Kidney (tissue), 14 donors: ENCODE data around the gene WDR4. TPM values are rescaled to one million over a fixed set of nuclear protein-coding genes. Genes with fewer than 3 reads are reported as not detected.
"Not testable (repeated sequence)": the region's sequence is repeated elsewhere in the genome, so short reads cannot be mapped to it uniquely, and the experiment has no call there.

Experiments
- DNase-seq, 5 donors: peaks; one replicate each; pipeline ENCODE4 v3.0.0-alpha.2; 2013 to 2020
- FAIRE-seq: peaks from 2 replicates; lab custom pipeline; 2012; peaks lifted over from hg19 to GRCh38; lab: Jason Lieb, UNC
- H3K27ac ChIP-seq, 2 donors: one replicate each; pipeline ENCODE4 v1.7.0; 2013; ENCODE audit warnings: low read depth in 2 of 2, low read length in 2 of 2, inconsistent platforms in 1 of 2
- H3K27me3 ChIP-seq: one replicate; pipeline ENCODE4 v1.7.1; 2013; ENCODE audit warnings: low read length, inconsistent platforms; ENCODE audit not compliant: control insufficient read depth, insufficient read depth
- H3K36me3 ChIP-seq, 3 donors: one replicate each; pipeline versions ENCODE4 v1.7.0 to v1.7.1; 2013; ENCODE audit warnings: low read length in 3 of 3, control low read depth in 1 of 3, inconsistent platforms in 1 of 3; ENCODE audit not compliant: insufficient read depth in 3 of 3, control insufficient read depth in 2 of 3
- H3K4me1 ChIP-seq, 3 donors: one replicate each; pipeline versions ENCODE4 v1.7.0 to v1.7.1; 2013; ENCODE audit warnings: low read length in 3 of 3, inconsistent platforms in 1 of 3, low read depth in 1 of 3; ENCODE audit not compliant: control insufficient read depth in 2 of 3, insufficient read depth in 2 of 3
- H3K4me3 ChIP-seq, 3 donors: one replicate each; pipeline versions ENCODE4 v1.7.0 to v1.8.1; 2013; ENCODE audit warnings: low read length in 3 of 3, control low read depth in 1 of 3, inconsistent platforms in 1 of 3
- H3K9ac ChIP-seq, 3 donors: one replicate each; pipeline versions ENCODE4 v1.7.0 to v1.7.1; 2013; ENCODE audit warnings: low read length in 3 of 3, control low read depth in 1 of 3, inconsistent platforms in 1 of 3
- H3K9me3 ChIP-seq, 3 donors: one replicate each; pipeline versions ENCODE4 v1.7.0 to v1.7.1; 2013; ENCODE audit warnings: low read length in 3 of 3, control low read depth in 1 of 3, inconsistent platforms in 1 of 3; ENCODE audit not compliant: control insufficient read depth in 2 of 3, insufficient read depth in 1 of 3
- CTCF ChIP-seq: IDR thresholded peaks from 3 replicates; pipeline ENCODE4 v1.5.1; 2012; ENCODE audit warnings: mild to moderate bottlenecking, moderate library complexity, borderline replicate concordance; ENCODE audit not compliant: insufficient read depth; ENCODE audit errors: extremely low read depth
- intact Hi-C: fragments of 100-400 bp; cut with DNase I; formaldehyde crosslinking; loops from one replicate; pipeline ENCODE4 v1.11.1; 2022
- polyA plus RNA-seq: library from polyadenylated mRNA; stranded (reverse); fragments of 350-450 nt; fragmentation: Illumina TruSeq; extraction: RNeasy Lipid Tissue Mini Kit (QIAGEN cat#74804); gene quantifications from one replicate; pipeline ENCODE4 v1.2.3, GENCODE V29; 2014; ENCODE audit warnings: low read depth, low replicate concordance; ENCODE audit not compliant: insufficient read depth
- total RNA-seq: library from RNA; stranded (reverse); fragmentation: NEBNext Ultra II Directional; extraction: Animal tissue kit (Norgen Biotek cat#: 25700); gene quantifications from one replicate; pipeline ENCODE4 v1.2.1, GENCODE V29; 2021
- donor health status: control.
- donor health status: control.
- donor health status: control.
- donor health status: control.
- donor health status: control.
- donor health status: DM: yes; HTN: yes; CAD: no.
- donor health status: Normal renal cell carcinoma (clear cell type).

WDR4 gene
- total and polyA plus RNA-seq, 2 donors from 2014 or later = 4.8 to 20.4 TPM

GRCh38 chr21:42883921-42884320 lies 4.6 kb upstream of the WDR4 start:
- FAIRE-seq (no peak), DNase-seq (no peak)
- H3K27ac ChIP-seq = no peak overlapping the region
- no peaks in the 10 kb centered on the region for H3K9me3 ChIP-seq
- no peaks in the 10 kb centered on the region for H3K27me3 ChIP-seq
- no peaks in the 10 kb centered on the region for H3K36me3 ChIP-seq
- no peak overlapping the region for H3K4me3 ChIP-seq
- peaks cover 2 to 5% (median 4%) of the 10 kb centered on the region in 3 donors for H3K4me1 ChIP-seq
- no peak for TF ChIP-seq CTCF
- intact Hi-C loops = no loop called here
- H3K9ac ChIP-seq = no peak overlapping the region

DNA sequence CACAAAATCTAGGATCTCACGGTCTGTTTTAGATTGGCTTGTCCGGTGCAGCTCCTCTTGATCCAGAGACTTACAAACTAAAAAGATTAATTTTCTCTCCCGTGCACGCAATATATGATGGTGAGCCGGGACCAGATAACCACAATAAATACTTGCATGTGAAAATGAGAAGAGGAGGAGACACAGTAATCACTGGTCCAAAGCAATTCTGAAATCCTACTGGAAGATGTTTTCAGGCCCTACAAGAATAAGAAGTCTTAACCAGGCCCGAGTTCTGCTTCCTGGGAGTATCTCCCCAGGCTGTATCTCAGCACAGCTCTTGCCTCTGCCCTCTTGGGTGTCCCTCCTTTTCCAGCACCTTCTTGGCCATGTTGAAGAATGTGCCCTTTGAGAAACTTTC lies 1.0 kb upstream of the WDR4 start:
- Histone ChIP-seq H3K4me1 (peaks cover 2 to 13% (median 8%) of the 10 kb centered on the region in 3 donors), H3K36me3 (peaks cover 0 to 2% (median 2%) of the 10 kb centered on the region in 3 donors), H3K9me3 (no peaks in the 10 kb centered on the region), H3K27me3 (no peaks in the 10 kb centered on the region), H3K27ac (no peak overlapping the region), H3K9ac (peak overlapping the region; percentile 88 to 99 (median 91)), H3K4me3 (peak overlapping the region; percentile 79 to 99 (median 96))
- no peak for FAIRE-seq
- no peak for TF ChIP-seq CTCF
- DNase-seq = no peak
- intact Hi-C loops = no loop called here

GRCh38 chr21:42878678-42878992 lies 704 bp downstream of the WDR4 start:
- no peak for TF ChIP-seq CTCF
- Histone ChIP-seq H3K4me1 (peaks cover 2 to 13% (median 8%) of the 10 kb centered on the region in 3 donors), H3K36me3 (peaks cover 0 to 5% (median 5%) of the 10 kb centered on the region in 3 donors), H3K4me3 (peak overlapping the region; percentile 79 to 99 (median 96)), H3K9ac (peak overlapping the region; percentile 45 to 99 (median 91)), H3K27me3 (no peaks in the 10 kb centered on the region), H3K27ac (peak overlapping the region in 1 of 2 donors; percentile 48), H3K9me3 (no peaks in the 10 kb centered on the region)
- intact Hi-C loops = no loop called here
- FAIRE-seq (no peak), DNase-seq (no peak)

DNA sequence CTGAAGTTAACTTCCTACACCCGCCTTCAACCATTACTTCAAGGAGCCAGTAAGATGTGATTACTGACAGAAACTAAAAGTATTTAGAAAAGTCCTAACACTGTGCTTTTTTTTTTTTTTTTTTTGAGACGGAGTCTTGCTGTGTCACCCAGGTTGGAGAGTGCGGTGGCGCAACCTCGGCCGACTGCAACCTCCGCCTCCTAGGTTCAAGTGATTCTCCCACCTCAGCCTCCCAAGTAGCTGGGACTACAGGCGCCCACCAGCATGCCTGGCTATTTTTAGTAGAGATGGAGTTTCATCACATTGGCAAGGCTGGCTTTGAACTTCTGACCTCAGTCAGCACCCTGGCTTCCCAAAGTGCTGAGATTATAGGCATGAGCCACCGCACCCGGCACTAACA lies 3.5 kb downstream of the WDR4 start:
- H3K9ac ChIP-seq, H3K9me3 ChIP-seq, H3K27me3 ChIP-seq, intact Hi-C loops, H3K27ac ChIP-seq, H3K4me3 ChIP-seq, FAIRE-seq: not testable (repeated sequence)
- H3K36me3 ChIP-seq = peaks cover 4 to 21% (median 17%) of the 10 kb centered on the region in 3 donors
- DNase-seq = peak in 1 of 5 donors; percentile 57
- peaks cover 2 to 13% (median 8%) of the 10 kb centered on the region in 3 donors for H3K4me1 ChIP-seq
